Epithelial cell of esophagus (primary cell): ENCODE data around the gene VGLL1.

Source experiments
- DNase-seq: peaks from one replicate; pipeline ENCODE4 v3.0.0; 2010; ENCODE audit warnings: low read depth
- H3K4me3 ChIP-seq: 2 replicates; pipeline ENCODE4 v1.5.1; 2011; ENCODE audit warnings: mild to moderate bottlenecking, low read length, control low read depth
- CTCF ChIP-seq: IDR thresholded peaks from 2 replicates; pipeline ENCODE4 v1.5.1; 2011; ENCODE audit warnings: low read depth, mild to moderate bottlenecking, low read length, control low read depth, inconsistent platforms; ENCODE audit not compliant: insufficient read depth; ENCODE audit errors: missing control alignments

Gene VGLL1

GRCh38 chrX:136529795-136530194, 2.2 kb upstream of the VGLL1 start:
- TF ChIP-seq CTCF = no peak

DNA sequence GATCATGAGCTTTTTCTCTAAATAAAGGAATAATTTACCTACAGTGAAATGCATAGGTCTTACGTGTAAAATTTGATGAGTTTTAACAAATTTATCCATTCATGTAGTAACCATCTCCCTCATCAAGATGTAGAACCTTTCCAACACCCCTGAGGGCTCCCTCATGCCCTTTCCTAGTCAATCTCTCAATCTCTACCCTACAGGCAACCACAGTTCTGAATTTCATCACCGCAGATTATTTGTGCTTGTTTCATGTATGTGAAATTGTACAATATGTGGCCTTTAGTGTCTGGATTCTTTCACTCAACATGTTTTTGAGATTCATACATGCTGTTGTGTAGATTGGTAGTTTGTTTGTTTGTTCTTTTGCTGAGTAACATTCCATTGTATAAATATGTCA, 2.1 kb downstream of the VGLL1 start:
- no peak for TF ChIP-seq CTCF
- no peak for DNase-seq
- no peak overlapping the region for H3K4me3 ChIP-seq

More at GRCh38 chrX:136529795-136530194, 2.2 kb upstream of the VGLL1 start:
- no peak for DNase-seq
- no peak overlapping the region for H3K4me3 ChIP-seq

DNA sequence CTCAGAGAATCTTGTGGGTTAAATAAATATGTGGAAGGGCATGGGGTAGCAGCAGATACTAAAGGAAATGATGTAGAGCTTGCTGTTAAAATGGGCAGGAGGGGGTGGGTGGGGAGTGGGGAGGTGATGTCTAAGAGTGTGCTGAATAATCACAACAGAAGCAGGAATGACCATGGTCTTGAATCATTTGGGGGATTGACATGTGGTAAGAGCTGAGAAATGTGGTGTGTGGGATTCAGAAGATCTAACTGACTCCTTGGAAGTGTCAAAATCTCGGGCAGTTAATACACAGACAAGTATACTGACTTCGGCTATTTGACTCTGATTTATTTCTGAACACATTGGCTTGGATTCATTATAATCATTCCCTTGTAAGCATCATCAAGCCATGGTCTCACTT, 6.8 kb downstream of the VGLL1 start:
- no peak for TF ChIP-seq CTCF
- H3K4me3 ChIP-seq = no peak overlapping the region
- no peak for DNase-seq

GRCh38 chrX:136540226-136540625, 8.2 kb downstream of the VGLL1 start:
- TF ChIP-seq CTCF = no peak
- no peak overlapping the region for H3K4me3 ChIP-seq
- DNase-seq = no peak

- no peak overlapping the region for H3K4me3 ChIP-seq
- DNase-seq = no peak
- no peak for TF ChIP-seq CTCF
These were observed 9.3 kb downstream of the VGLL1 start for GRCh38 chrX:136541294-136541693.

DNA sequence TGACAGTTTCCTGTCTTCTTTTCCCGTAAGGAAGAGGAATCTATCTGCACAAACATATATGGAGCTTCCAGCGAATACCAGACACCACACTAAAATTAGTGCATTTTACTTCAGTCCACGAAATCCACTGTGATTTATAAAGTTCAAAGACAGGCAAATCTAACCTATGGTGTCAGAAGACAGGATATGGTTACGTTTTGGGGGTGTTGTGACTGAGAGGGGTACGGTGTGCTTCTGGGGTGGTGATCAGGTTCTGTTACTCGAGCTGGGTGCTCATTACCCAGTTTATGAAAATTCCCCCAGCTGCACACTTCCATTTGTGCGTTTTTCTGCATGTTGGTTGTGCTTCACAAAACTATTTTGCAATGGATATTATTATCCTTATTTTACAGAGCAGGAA, 10.3 kb downstream of the VGLL1 start:
- no peak overlapping the region for H3K4me3 ChIP-seq
- no peak for DNase-seq
- no peak for TF ChIP-seq CTCF

GRCh38 chrX:136546371-136546781, 14.4 kb downstream of the VGLL1 start:
- DNase-seq = no peak
- TF ChIP-seq CTCF = no peak

More at GRCh38 chrX:136546371-136546781, 14.4 kb downstream of the VGLL1 start:
- no peak overlapping the region for H3K4me3 ChIP-seq
